GM12873 (cell line): ENCODE results near the gene MINDY4B.

ENCODE experiments used
- CTCF ChIP-seq: IDR thresholded peaks from 2 replicates; pipeline ENCODE4 v1.5.1; 2012; ENCODE audit warnings: low read depth, mild to moderate bottlenecking, moderate library complexity, low read length, control low read depth; ENCODE audit not compliant: insufficient read depth; ENCODE audit errors: missing control alignments

MINDY4B gene

GRCh38 chr3:150930839-150931238, 25.6 kb upstream of the MINDY4B start:
- no peak for TF ChIP-seq CTCF

GRCh38 chr3:150928234-150928633, 23.0 kb upstream of the MINDY4B start:
- TF ChIP-seq CTCF: no peak

DNA sequence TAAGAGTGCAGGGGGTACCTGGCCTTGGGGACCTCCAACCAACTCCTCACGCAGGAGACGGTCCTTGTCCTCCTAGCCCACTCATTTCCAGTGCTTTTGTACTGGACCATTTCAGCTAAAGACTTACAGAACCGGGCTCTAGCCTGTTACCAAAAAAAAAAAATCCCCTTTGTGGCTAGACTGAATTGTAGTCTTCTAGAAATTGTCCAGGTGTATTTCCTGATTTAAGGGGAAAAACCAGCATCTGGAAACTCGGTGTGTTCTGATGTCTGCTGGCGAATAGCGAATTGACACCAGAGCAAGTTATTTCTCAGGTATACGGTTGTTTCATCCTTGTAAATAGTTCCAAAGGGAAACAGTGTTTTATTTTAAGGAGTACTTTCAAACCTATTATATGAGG, 21.1 kb upstream of the MINDY4B start:
- no peak for TF ChIP-seq CTCF

GRCh38 chr3:150925751-150926201, 20.5 kb upstream of the MINDY4B start:
- TF ChIP-seq CTCF: peak; percentile 83

- TF ChIP-seq CTCF: no peak
Observed at GRCh38 chr3:150922611-150923010, 17.4 kb upstream of the MINDY4B start.

- no peak for TF ChIP-seq CTCF
Observed at GRCh38 chr3:150921209-150921608, 16.0 kb upstream of the MINDY4B start.

DNA sequence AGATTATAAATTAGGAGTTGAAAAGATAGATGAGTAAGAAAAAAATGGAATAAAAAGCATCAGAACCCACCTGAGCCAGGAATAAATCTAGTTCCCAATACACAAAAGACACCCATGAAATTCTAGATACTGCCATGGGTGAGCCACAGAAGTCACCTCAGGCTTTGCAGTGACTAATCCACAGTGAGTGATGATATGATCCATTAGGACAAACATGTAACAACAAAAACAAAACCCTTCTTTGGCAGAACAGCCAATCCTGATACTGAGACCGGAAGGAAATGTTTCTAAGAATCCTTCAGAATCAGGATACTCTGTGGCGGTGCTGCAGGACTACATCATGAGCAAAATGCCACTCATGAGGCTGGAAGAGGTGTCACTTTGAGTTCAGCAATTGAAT, 15.0 kb upstream of the MINDY4B start:
- no peak for TF ChIP-seq CTCF
